ENCODE data around the gene SORCS3. TPM values are rescaled to one million over a fixed set of nuclear protein-coding genes. Genes with fewer than 3 reads are reported as not detected.

SORCS3 gene
- total and polyA plus RNA-seq, 2 of the 4 experiments (the other 2 are of a cell fraction): not detected

DNA sequence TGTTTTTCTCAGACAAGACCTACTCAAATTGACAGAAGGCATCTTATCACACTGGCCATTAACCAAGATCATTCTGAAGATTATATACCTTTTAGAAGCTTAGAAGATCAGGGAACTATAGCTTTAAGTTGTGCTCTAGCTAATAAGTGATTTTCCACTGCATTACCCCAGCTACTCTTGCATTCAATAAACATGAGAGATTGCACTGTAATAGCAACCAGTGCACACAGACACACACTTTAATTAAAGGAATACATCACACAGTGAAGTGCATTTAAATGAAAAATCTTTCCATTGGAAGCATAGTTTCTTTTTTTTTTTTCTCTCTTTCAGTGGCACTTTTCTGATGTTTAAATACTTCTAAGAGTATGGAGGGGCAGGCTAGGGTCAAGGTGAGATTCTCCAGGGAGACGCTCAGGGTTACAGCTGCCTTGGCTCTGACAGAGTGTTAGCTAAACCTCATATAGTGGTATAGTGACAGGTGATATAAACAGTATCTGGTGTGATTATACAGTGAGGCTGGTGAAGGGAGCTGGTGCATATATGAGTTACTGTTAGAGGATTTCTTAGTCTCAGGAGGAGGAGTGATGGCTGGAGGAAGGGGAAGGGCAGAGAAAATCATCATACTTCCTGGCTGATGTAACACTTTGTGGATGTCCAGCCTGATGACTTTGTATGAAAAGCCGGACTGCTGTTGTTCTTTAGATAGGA lies 369.5 kb downstream of the SORCS3 start:
- Histone ChIP-seq H2BK120ac (ENCODE audit: low read depth, low read length) (no peak overlapping the region), H2BK20ac (ENCODE audit: low read depth, low read length) (no peak overlapping the region), H3K9me3 (ENCODE audit: control insufficient read depth, insufficient read depth, low read length) (no peaks in the 10 kb centered on the region; the same call in 1 of the 2 replicates), H2BK5ac (ENCODE audit: low read depth, low read length, poor library complexity, severe bottlenecking) (no peak overlapping the region), H3K36me3 (ENCODE audit: control insufficient read depth, insufficient read depth, low read length) (no peaks in the 10 kb centered on the region), H2AK5ac (ENCODE audit: low read depth, low read length) (no peak overlapping the region), H3K79me1 (ENCODE audit: low read depth in 1 of 2, low read length in 2 of 2) (no peaks in the 10 kb centered on the region), H3K27ac (ENCODE audit: insufficient read depth, low read length) (no peak overlapping the region), H3K4me3 (ENCODE audit: insufficient read depth, low read depth, low read length) (no peak overlapping the region), H4K8ac (ENCODE audit: low read depth in 2 of 2, low read length in 2 of 2) (no peak overlapping the region), H4K20me1 (ENCODE audit: insufficient read depth, low read length) (no peaks in the 10 kb centered on the region), H3K4me2 (ENCODE audit: low read depth, low read length) (no peak overlapping the region), H2AK9ac (replicated peaks; ENCODE audit: low read depth, low read length, poor library complexity) (no peak overlapping the region), H2AFZ (replicated peaks; ENCODE audit: low read length, poor library complexity) (no peak overlapping the region), H3K18ac (ENCODE audit: low read depth, low read length) (no peak overlapping the region), H4K91ac (ENCODE audit: insufficient read depth, low read depth, low read length) (no peak overlapping the region), H3K9ac (ENCODE audit: low read depth, low read length) (no peak overlapping the region), H3K14ac (replicated peaks; ENCODE audit: low read depth, low read length) (no peak overlapping the region), H3K9me1 (ENCODE audit: insufficient read depth, low read length) (no peaks in the 10 kb centered on the region), H3K56ac (ENCODE audit: extremely low read depth, insufficient read depth, low read length) (no peak overlapping the region), H3K4me1 (ENCODE audit: control insufficient read depth, insufficient read depth, low read length) (no peaks in the 10 kb centered on the region), H3K23ac (ENCODE audit: low read depth, low read length) (no peak overlapping the region), H3K4ac (ENCODE audit: low read depth, low read length) (no peak overlapping the region), H4K5ac (ENCODE audit: low read depth, low read length) (no peak overlapping the region), H2BK15ac (ENCODE audit: low read depth, low read length) (no peak overlapping the region), H3K27me3 (ENCODE audit: control insufficient read depth, insufficient read depth, low read length) (no peaks in the 10 kb centered on the region)
- TF ChIP-seq CEBPB (IDR thresholded peaks at IDR 0.05; ENCODE audit: low read depth, low read length) (no peak), RFX5 (IDR thresholded peaks at IDR 0.05; ENCODE audit: low read depth, low read length) (no peak), BHLHE40 (IDR thresholded peaks at IDR 0.05; ENCODE audit: low read depth, low read length) (no peak), MXI1 (IDR thresholded peaks at IDR 0.05; ENCODE audit: borderline replicate concordance, low read depth, low read length) (no peak), POLR2A (IDR thresholded peaks at IDR 0.05; ENCODE audit: low read depth, low read length) (no peak)
- DNase-seq: no peak
- no TSS peak for BruUV-seq (replicated peaks)
- ChIA-PET POLR2A (ENCODE audit: unreplicated experiment) (no interaction called here), CTCF (no interaction called here)
- intact Hi-C loops (cut with micrococcal nuclease) (no loop called here), in situ Hi-C loops (cut with MboI; ENCODE audit: low sequenced_read_pairs) (no loop called here), dilution Hi-C loops (cut with HindIII; ENCODE audit: low sequenced_read_pairs, unreplicated experiment) (no loop called here)
- 20% methylated on average over 1 of the region's 2 CpGs; no CpG with 5 or more reads in 1 of the 2 experiments for WGBS, 2 experiments (ENCODE audit: extremely low coverage in 2 of 2, insufficient read length in 1 of 2)
- no peak for ATAC-seq (ENCODE audit: low read depth)

All from IMR-90 (cell line).